CD4-positive, CD25-positive, alpha-beta regulatory T cell (primary cell): ENCODE measurements around the gene FNIP1. TPM values are rescaled to one million over a fixed set of nuclear protein-coding genes. Genes with fewer than 3 reads are reported as not detected.
A peak's percentile ranks its signal among the peaks of the same experiment; 100 is the strongest.

ENCODE experiments used
- ATAC-seq, 2 donors: fragments of 150-1000 bp; cut with Tn5 transposase; one replicate each; pipeline ENCODE4 v1.10.0; 2021; ENCODE audit warnings: low read depth in 2 of 2, moderate number of reproducible peaks in 2 of 2, moderate library complexity in 1 of 2
- DNase-seq, 3 donors: peaks; one replicate each; pipeline versions ENCODE4 v3.0.0 to v3.0.0-alpha.2; 2012 to 2022; ENCODE audit warnings: mixed read lengths in 1 of 3
- H3K27ac ChIP-seq: one replicate; pipeline ENCODE4 v1.7.0; 2013; ENCODE audit warnings: mild to moderate bottlenecking, low read length; ENCODE audit not compliant: insufficient read depth, poor library complexity, severe bottlenecking
- H3K27me3 ChIP-seq: one replicate; pipeline ENCODE4 v1.7.0; 2013; ENCODE audit warnings: low read length; ENCODE audit not compliant: control insufficient read depth, insufficient read depth
- H3K36me3 ChIP-seq: one replicate; pipeline ENCODE4 v1.7.0; 2013; ENCODE audit warnings: mild to moderate bottlenecking, low read length, moderate library complexity; ENCODE audit not compliant: control insufficient read depth, insufficient read depth
- H3K4me1 ChIP-seq: 2 replicates; pipeline ENCODE4 v1.7.0; 2013; ENCODE audit warnings: mild to moderate bottlenecking, low read length; ENCODE audit not compliant: insufficient read depth, control insufficient read depth, poor library complexity, severe bottlenecking
- H3K4me3 ChIP-seq: one replicate; pipeline ENCODE4 v1.7.0; 2013; ENCODE audit warnings: low read depth, mild to moderate bottlenecking, low read length, moderate library complexity
- H3K9me3 ChIP-seq, 2 experiments: 1 replicate in 1 of 2; 2 replicates in 1 of 2; pipeline ENCODE4 v1.7.0; 2013; ENCODE audit warnings: low read length in 2 of 2, mild to moderate bottlenecking in 1 of 2, moderate library complexity in 1 of 2; ENCODE audit not compliant: control insufficient read depth in 2 of 2
- H3K27ac Mint-ChIP-seq, 3 donors: one replicate each; pipeline ENCODE4 v1.8.0; 2020 to 2022; ENCODE audit warnings: mild to moderate bottlenecking in 3 of 3, mixed read lengths in 3 of 3, moderate library complexity in 2 of 3
- H3K27me3 Mint-ChIP-seq: one replicate; pipeline ENCODE4 v1.8.0; 2022; ENCODE audit warnings: mild to moderate bottlenecking, mixed read lengths
- H3K36me3 Mint-ChIP-seq: one replicate; pipeline ENCODE4 v1.8.0; 2020; ENCODE audit warnings: mixed read lengths
- H3K4me1 Mint-ChIP-seq, 4 donors: one replicate each; pipeline ENCODE4 v1.8.0; 2020 to 2022; ENCODE audit warnings: mixed read lengths in 4 of 4, mild to moderate bottlenecking in 1 of 4
- H3K4me3 Mint-ChIP-seq, 4 donors: one replicate each; pipeline ENCODE4 v1.8.0; 2020 to 2022; ENCODE audit warnings: mild to moderate bottlenecking in 4 of 4, mixed read lengths in 4 of 4, moderate library complexity in 3 of 4
- H3K9me3 Mint-ChIP-seq, 7 donors: one replicate each; pipeline ENCODE4 v1.8.0; 2020 to 2022; ENCODE audit warnings: mixed read lengths in 7 of 7, mild to moderate bottlenecking in 3 of 7, moderate library complexity in 2 of 7
- polyA plus RNA-seq, 4 donors: library from polyadenylated mRNA; unstranded; fragments of 300-500 nt; fragmentation: Illumina TruSeq; gene quantifications; one replicate each; pipeline ENCODE4 v1.2.3, GENCODE V29; 2021
- total RNA-seq: library from RNA; stranded (reverse); gene quantifications from one replicate; pipeline ENCODE4 v1.2.3, GENCODE V29; 2022

Gene FNIP1
- total and polyA plus RNA-seq, 5 donors from 2014 or later = 10.0 to 33.2 (median 14.1) TPM

DNA sequence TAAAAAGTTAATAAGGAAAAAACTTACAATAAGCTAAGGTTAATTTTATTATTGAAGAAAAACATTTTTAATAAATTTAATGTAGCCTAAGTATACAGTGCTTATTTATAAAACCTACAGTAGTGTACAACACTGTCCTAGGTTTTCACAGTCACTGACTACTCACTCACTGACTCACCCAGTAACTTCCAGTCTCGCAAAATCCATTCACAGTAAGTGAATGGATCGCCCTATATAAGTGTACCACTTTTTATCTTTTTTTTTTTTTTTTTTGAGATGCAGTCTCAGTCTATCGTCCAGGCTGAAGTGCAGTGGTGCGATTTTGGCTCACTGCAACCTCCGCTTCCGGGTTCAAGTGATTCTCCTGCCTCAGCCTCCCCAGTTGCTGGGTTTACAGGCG, 47.7 kb downstream of the FNIP1 start:
- Histone ChIP-seq H3K27ac (no peak overlapping the region), H3K27me3 (no peaks in the 10 kb centered on the region), H3K9me3 (no peaks in the 10 kb centered on the region), H3K36me3 (no peaks in the 10 kb centered on the region), H3K4me3 (no peak overlapping the region), H3K4me1 (peaks cover 20% of the 10 kb centered on the region)
- Mint-ChIP-seq H3K27me3 (no peaks in the 10 kb centered on the region), H3K27ac (peak overlapping the region in 1 of 3 donors; percentile 13), H3K9me3 (no peaks in the 10 kb centered on the region), H3K4me3 (no peak overlapping the region), H3K36me3 (peaks cover 16% of the 10 kb centered on the region), H3K4me1 (peaks cover 22 to 41% (median 35%) of the 10 kb centered on the region in 4 donors)
- DNase-seq (no peak), ATAC-seq (no peak)

GRCh38 chr5:131747180-131748105, 49.4 kb downstream of the FNIP1 start:
- Histone ChIP-seq H3K27ac (peak overlapping the region; percentile 58), H3K27me3 (no peaks in the 10 kb centered on the region), H3K36me3 (peaks cover 9% of the 10 kb centered on the region), H3K4me1 (peaks cover 20% of the 10 kb centered on the region), H3K4me3 (peak overlapping the region; percentile 28), H3K9me3 (no peaks in the 10 kb centered on the region)
- DNase-seq = peak in 2 of 3 donors; percentile 28 to 76
- Mint-ChIP-seq H3K4me1 (peaks cover 26 to 41% (median 32%) of the 10 kb centered on the region in 4 donors), H3K36me3 (peaks cover 22% of the 10 kb centered on the region), H3K27ac (peak overlapping the region; percentile 39 to 88 (median 85)), H3K27me3 (no peaks in the 10 kb centered on the region), H3K9me3 (no peaks in the 10 kb centered on the region), H3K4me3 (peak overlapping the region; percentile 0 to 64 (median 42))
- peak; percentile 74 to 83 for ATAC-seq

DNA sequence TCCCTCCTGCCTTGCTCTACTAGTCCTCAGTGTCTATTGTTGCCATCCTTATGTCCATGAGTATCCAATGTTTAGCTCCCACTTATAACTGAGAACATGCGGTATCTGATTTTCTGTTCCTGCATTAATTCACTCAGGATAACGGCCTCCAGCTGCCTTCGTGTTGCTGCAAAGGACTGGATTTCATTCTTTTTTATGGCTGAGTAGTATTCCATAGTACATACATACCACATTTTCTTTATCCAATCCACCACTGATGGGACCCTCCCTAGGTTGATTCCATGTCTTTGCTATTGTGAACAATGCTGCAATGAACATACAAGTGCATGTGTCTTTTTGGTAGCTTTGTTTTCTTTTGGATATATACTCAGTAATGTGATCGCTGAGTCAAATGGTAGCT, 50.4 kb downstream of the FNIP1 start:
- peaks cover 27% of the 10 kb centered on the region for H3K36me3 Mint-ChIP-seq
- Histone ChIP-seq H3K4me3 (no peak overlapping the region), H3K9me3 (no peaks in the 10 kb centered on the region), H3K36me3 (peaks cover 19% of the 10 kb centered on the region), H3K27me3 (no peaks in the 10 kb centered on the region), H3K27ac (no peak overlapping the region), H3K4me1 (peaks cover 20% of the 10 kb centered on the region)
- no peaks in the 10 kb centered on the region for H3K27me3 Mint-ChIP-seq
- DNase-seq = no peak
- peaks cover 26 to 39% (median 32%) of the 10 kb centered on the region in 4 donors for H3K4me1 Mint-ChIP-seq
- H3K27ac Mint-ChIP-seq = peak overlapping the region in 1 of 3 donors; percentile 1
- no peaks in the 10 kb centered on the region for H3K9me3 Mint-ChIP-seq
- no peak overlapping the region for H3K4me3 Mint-ChIP-seq
- no peak for ATAC-seq

DNA sequence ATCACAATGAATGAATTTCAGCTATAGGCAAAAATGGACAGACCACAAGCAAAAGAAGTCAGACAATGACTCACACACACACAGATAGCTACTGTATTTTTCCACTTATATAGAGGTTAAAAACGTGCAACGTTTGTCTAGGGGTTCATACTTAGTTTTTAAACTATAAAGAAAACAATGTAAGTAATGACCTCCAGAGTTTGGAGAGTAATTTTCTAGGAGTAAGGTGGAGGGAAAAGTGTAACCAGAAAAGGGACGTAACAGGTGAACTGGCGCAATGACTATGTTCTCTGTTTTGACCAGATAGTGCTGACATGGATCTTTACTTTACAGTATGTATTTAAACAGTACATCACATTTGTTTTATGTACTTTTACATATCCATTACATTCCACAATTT, 51.1 kb downstream of the FNIP1 start:
- ATAC-seq (no peak), DNase-seq (no peak)
- Mint-ChIP-seq H3K4me1 (peaks cover 22 to 32% (median 29%) of the 10 kb centered on the region in 4 donors), H3K4me3 (no peak overlapping the region), H3K36me3 (peaks cover 28% of the 10 kb centered on the region), H3K27me3 (no peaks in the 10 kb centered on the region), H3K9me3 (no peaks in the 10 kb centered on the region), H3K27ac (peak overlapping the region in 2 of 3 donors; percentile 57 to 60)
- Histone ChIP-seq H3K36me3 (peaks cover 22% of the 10 kb centered on the region), H3K27ac (no peak overlapping the region), H3K4me3 (no peak overlapping the region), H3K4me1 (peaks cover 20% of the 10 kb centered on the region), H3K9me3 (no peaks in the 10 kb centered on the region), H3K27me3 (no peaks in the 10 kb centered on the region)

DNA sequence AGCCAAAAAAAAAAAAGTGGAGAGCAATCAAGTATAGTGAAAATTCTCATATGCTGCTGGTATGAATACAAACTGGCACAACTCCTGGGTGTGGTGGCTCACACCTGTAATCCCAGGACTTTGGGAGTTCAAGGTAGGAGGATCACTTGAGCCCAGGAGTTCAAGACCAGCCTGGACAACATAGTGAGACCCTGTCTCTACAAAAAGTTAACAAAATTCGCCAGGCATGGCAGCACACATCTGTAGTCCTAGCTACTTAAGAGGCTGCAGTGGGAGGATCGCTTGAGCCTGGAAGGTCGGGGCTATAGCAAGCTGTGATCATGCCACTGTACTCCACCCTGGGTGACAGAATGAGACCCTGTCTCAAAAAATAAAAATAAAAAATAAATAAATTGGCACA, 51.7 kb downstream of the FNIP1 start:
- no peaks in the 10 kb centered on the region for H3K27me3 Mint-ChIP-seq
- H3K4me1 ChIP-seq = peaks cover 20% of the 10 kb centered on the region
- no peak overlapping the region for H3K4me3 ChIP-seq
- no peak overlapping the region for H3K27ac Mint-ChIP-seq
- no peak overlapping the region for H3K27ac ChIP-seq
- DNase-seq (no peak), ATAC-seq (no peak)
- H3K27me3 ChIP-seq = no peaks in the 10 kb centered on the region
- no peak overlapping the region for H3K4me3 Mint-ChIP-seq
- H3K36me3 Mint-ChIP-seq = peaks cover 33% of the 10 kb centered on the region
- H3K9me3 ChIP-seq = no peaks in the 10 kb centered on the region
- H3K4me1 Mint-ChIP-seq = peaks cover 20 to 33% (median 26%) of the 10 kb centered on the region in 4 donors
- peaks cover 25% of the 10 kb centered on the region for H3K36me3 ChIP-seq
- H3K9me3 Mint-ChIP-seq = no peaks in the 10 kb centered on the region

DNA sequence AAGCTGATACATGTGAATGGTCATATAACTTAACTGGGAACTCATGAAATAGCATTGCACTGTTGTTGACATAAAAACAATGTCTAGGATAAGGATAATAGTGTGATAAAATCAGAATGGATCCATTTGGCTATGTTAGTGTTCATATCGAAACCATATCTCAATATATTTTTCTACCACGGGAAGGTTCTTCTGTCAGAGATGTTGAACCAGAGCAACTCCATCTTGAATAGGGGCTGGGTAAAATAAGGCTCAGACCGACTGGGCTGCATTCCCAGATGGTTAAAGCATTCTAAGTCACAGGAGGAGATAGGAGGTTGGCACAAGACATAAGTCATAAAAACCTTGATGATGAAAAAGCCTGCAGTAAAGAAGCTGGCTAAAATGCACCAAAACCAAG, 56.3 kb downstream of the FNIP1 start:
- Histone ChIP-seq H3K27ac (no peak overlapping the region), H3K9me3 (no peaks in the 10 kb centered on the region), H3K36me3 (peaks cover 33% of the 10 kb centered on the region), H3K4me3 (no peak overlapping the region), H3K27me3 (no peaks in the 10 kb centered on the region), H3K4me1 (no peaks in the 10 kb centered on the region)
- Mint-ChIP-seq H3K36me3 (peaks cover 48% of the 10 kb centered on the region), H3K27me3 (no peaks in the 10 kb centered on the region), H3K27ac (no peak overlapping the region), H3K9me3 (peaks cover 0 to 4% (median 0%) of the 10 kb centered on the region in 7 donors), H3K4me3 (no peak overlapping the region), H3K4me1 (peaks cover 0 to 8% (median 3%) of the 10 kb centered on the region in 4 donors)
- DNase-seq (no peak), ATAC-seq (no peak)

DNA sequence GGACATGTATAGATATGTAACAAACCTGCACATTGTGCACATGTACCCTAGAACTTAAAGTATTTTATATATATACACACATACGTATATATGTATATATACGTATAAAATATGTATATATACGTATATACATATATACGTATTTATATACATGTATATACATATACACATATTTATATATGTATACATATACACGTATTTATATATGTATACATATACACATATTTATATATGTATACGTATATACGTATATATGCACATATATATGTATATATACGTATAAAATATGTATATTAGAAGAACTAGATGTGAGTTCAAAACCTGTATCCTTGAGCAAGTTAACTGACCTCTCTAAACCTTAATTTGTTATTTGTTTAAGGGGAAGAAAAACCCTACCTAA, 61.4 kb downstream of the FNIP1 start:
- Mint-ChIP-seq H3K27ac (no peak overlapping the region), H3K4me3 (no peak overlapping the region), H3K27me3 (no peaks in the 10 kb centered on the region), H3K9me3 (peaks cover 0 to 4% (median 1%) of the 10 kb centered on the region in 7 donors), H3K4me1 (peaks cover 0 to under 1% (median 0%) of the 10 kb centered on the region in 4 donors), H3K36me3 (peaks cover 43% of the 10 kb centered on the region)
- Histone ChIP-seq H3K27ac (no peak overlapping the region), H3K4me3 (no peak overlapping the region), H3K4me1 (no peaks in the 10 kb centered on the region), H3K9me3 (no peaks in the 10 kb centered on the region), H3K27me3 (no peaks in the 10 kb centered on the region), H3K36me3 (peaks cover 16% of the 10 kb centered on the region)
- ATAC-seq = no peak
- no peak for DNase-seq
